Measurements from ENCODE around the gene IRF9.

The IRF9 gene

DNA sequence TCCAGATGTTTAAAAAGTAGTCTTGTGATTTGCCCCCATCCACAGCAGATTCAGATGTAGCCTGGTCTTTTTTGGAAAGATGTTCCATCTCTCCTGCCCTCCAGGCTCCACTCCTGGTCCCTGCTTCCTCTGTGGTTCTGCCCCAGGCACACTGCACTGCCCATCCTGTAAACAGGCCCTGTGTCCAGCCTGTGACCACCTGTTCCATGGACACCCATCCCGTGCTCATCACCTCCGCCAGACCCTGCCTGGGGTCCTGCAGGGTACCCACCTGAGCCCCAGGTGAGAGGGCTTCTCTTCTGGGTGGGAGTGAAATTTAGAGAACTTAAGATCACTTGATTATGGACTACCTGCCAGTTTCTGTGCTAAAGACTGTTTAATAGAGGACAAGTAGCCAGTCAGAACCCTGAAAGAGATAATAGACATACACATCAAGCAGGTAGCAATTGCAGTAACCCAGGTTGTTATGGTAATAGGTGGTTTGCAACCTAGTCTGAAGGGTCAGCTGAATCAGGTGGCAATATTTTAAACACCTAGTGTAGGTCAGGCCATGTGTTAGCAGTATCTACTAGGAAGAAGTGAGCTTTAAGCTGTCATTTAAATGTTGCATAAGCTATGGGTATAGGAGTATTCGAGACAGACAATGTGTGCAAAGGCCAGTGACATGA, 11.6 kb upstream of the IRF9 start:
- no peak for DNase-seq

DNA sequence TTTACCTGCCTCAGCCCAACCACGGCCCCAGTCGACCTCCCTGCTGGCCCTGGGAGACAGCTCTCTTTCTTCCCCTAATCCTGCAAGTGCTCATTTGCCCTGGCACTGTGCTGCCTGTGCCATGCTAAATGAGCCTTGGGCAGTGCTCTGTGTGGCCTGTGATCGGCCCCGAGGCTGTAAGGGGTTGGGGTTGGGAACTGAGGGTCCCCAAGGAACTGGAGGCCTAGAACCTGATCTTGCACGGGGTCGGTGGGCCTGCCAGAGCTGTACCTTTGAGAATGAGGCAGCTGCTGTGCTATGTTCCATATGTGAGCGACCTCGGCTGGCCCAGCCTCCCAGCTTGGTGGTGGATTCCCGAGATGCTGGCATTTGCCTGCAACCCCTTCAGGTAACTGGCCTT, 11.0 kb upstream of the IRF9 start:
- DNase-seq: no peak

DNA sequence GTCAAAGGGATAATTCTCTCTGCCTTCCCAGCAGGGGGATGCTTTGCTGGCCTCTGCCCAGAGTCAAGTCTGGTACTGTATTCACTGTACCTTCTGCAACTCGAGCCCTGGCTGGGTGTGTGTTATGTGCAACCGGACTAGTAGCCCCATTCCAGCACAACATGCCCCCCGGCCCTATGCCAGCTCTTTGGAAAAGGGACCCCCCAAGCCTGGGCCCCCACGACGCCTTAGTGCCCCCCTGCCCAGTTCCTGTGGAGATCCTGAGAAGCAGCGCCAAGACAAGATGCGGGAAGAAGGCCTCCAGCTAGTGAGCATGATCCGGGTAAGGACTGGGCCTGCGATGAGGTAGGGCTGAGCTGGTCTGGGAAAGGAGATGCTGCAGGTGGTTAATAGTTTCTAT, 10.5 kb upstream of the IRF9 start:
- DNase-seq: no peak

DNA sequence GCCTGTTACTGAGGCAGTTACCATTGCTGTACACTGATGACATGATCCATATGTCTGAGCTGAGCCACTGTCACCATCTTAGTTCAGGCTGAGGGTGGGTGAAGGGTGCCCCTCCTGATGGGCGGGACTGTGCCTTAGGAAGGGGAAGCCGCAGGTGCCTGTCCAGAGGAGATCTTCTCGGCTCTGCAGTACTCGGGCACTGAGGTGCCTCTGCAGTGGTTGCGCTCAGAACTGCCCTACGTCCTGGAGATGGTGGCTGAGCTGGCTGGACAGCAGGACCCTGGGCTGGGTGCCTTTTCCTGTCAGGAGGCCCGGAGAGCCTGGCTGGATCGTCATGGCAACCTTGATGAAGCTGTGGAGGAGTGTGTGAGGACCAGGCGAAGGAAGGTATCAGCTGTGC, 10.1 kb upstream of the IRF9 start:
- no peak for DNase-seq

DNA sequence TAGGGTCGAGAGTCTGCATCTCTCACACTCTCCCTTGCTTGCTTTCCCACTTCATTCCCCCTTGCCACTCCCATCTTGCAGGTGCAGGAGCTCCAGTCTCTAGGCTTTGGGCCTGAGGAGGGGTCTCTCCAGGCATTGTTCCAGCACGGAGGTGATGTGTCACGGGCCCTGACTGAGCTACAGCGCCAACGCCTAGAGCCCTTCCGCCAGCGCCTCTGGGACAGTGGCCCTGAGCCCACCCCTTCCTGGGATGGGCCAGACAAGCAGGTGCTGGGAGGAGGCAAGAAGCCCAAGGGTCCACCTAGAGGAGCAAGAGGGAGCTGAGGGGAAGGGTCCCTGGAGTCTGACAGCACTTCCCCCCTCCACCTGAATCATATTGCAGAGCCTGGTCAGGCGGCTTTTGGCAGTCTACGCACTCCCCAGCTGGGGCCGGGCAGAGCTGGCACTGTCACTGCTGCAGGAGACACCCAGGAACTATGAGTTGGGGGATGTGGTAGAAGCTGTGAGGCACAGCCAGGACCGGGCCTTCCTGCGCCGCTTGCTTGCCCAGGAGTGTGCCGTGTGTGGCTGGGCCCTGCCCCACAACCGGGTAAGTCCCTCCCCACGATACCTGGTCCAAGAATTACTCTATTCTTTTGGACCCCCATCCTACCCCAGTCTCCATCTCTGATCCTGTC, 9.5 kb upstream of the IRF9 start:
- DNase-seq: no peak

DNA sequence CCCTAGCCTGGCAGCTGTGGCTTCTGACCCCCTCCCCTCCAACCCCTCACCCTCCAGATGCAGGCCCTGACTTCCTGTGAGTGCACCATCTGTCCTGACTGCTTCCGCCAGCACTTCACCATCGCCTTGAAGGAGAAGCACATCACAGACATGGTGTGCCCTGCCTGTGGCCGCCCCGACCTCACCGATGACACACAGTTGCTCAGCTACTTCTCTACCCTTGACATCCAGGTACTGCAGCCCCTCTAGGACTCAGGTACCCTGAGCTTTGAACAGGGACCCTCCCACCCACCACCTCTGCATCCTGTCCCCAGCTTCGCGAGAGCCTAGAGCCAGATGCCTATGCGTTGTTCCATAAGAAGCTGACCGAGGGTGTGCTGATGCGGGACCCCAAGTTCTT, 6.0 kb upstream of the IRF9 start:
- DNase-seq: no peak

DNA sequence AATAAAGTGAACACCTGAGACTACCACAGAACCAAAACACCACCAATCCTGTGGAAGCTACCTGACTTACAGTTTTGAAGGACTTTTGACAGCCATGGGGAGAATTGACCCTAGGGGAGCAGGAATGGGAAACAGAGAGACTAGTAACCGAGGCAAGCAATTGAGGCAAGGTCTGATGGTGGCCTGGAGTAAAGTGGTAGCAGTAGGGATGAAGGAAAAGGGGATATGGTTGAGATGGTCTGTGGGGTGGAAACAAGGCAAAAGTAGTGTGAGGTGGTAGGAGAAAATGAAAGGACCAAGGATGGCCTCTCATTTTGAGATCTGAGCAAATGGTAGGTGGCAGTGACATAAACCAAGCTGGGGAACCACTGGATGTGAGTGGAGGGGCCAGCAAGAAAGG, 4.2 kb upstream of the IRF9 start:
- DNase-seq: no peak

DNA sequence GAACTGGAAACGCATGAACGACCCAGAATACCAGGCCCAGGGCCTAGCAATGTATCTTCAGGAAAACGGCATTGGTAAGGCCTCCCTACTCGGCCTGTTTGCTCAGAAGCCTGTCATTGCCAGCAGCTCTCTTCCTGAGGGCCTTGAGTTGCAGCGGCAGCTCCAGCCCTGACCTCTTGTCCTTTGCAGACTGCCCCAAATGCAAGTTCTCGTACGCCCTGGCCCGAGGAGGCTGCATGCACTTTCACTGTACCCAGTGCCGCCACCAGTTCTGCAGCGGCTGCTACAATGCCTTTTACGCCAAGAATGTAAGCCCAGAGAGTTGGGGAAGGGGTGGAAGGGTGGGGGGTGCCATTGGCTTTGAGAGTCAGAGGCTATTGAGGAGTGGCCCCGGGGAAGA, 3.7 kb upstream of the IRF9 start:
- DNase-seq: no peak

DNA sequence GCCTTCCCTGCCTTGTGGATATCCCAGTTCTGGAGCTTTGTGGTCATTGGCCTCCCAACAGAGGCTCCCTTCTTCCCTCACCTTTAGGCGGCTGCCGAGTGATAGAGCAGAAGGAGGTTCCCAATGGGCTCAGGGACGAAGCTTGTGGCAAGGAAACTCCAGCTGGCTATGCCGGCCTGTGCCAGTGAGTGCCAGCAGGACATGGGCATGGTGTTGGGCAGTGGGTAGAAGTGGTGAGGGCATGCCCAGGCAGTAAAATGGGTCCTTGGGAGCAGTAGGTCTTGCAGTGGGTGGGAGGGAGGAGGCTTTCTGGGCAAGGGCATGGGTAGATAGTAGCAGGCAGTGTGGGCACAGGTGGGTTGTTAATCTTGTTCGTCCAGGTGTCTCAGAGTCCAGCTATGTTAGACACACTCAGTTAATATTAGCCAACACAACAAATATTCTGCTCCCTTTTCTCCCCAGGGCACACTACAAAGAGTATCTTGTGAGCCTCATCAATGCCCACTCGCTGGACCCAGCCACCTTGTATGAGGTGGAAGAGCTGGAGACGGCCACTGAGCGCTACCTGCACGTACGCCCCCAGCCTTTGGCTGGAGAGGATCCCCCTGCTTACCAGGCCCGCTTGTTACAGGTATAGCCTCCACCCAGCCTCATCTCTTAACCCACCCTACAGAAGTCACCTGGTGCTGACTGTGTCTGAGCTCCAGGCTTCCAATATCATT, 1.1 kb upstream of the IRF9 start:
- no peak for DNase-seq

DNA sequence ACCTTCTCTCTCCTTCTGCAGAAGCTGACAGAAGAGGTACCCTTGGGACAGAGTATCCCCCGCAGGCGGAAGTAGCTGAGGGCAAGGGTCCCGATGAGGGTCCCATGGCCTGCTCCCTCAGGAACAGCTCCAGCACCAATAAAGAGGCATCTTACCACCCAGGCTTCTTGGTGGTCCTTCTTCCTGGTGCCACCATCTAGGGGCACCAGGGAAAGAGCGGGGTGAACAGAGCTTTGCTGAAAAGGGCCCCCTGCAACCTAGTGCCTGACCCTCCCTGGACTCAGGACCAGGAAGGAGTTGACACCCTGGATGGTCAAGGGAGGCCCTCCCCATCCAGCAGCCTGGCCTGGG, 591 bp upstream of the IRF9 start:
- no peak for DNase-seq

DNA sequence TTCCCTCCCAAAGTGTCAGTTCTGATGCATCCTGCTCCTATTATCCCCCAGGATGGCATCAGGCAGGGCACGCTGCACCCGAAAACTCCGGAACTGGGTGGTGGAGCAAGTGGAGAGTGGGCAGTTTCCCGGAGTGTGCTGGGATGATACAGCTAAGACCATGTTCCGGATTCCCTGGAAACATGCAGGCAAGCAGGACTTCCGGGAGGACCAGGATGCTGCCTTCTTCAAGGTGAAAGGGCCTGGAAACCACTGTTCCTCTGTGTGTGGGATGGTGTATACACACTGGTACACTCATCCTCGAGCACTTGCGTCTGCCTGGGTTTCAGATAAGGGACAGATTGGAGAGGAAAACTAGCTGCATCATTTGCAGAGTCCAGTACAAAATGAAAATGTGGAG, 1.0 kb downstream of the IRF9 start:
- DNase-seq: no peak

DNA sequence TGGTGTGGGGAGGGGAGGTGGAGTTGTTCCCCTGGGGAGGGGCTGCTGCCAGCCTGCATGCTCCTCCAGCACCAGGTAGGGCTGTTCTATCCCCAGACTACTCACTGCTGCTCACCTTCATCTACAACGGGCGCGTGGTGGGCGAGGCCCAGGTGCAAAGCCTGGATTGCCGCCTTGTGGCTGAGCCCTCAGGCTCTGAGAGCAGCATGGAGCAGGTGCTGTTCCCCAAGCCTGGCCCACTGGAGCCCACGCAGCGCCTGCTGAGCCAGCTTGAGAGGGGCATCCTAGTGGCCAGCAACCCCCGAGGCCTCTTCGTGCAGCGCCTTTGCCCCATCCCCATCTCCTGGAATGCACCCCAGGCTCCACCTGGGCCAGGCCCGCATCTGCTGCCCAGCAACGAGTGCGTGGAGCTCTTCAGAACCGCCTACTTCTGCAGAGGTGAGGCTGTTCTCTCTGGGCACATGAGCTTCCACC, 3.5 kb downstream of the IRF9 start:
- DNase-seq: no peak

DNA sequence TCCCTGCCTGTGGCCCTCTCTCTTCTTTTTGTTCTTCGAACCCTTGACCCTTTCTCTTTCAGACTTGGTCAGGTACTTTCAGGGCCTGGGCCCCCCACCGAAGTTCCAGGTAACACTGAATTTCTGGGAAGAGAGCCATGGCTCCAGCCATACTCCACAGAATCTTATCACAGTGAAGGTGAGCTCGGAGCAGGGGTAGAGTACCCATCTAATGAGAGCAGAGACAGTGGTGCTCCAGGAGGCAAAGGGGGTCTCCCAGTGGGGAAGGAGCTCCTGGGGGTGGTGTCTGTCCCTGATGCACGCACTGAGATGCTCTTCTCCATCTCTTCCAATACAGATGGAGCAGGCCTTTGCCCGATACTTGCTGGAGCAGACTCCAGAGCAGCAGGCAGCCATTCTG, 4.7 kb downstream of the IRF9 start:
- no peak for DNase-seq

DNA sequence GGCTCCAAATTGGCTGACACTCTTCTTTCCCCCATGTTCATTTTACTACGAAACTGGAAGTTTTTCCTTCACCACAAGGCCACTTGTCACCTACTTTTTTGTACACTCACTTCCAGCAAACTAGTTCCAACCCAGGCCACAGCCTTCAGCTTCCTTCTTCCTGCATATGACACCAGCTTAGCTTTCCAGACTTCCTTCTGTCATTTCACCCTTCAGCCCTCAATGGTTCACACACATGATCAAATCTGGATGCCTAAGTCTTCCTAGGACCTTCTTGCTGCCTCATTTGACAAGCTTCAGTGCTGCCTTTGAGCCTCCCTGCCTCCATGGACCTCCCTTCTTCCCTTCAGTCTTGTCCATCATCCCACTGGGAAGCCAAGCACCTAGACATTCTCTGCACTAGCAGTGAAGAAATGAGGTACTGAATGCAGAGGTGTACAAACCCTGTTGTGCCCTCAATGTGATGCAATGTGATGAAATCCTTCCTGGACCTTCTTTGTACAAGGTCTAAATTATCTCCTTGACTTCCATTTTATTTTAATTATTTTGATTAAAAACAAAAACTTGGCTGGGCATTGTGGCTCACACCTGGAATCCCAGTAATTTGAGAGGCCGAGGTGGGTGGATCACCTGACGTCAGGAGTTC, 6.5 kb downstream of the IRF9 start:
- no peak for DNase-seq

DNA sequence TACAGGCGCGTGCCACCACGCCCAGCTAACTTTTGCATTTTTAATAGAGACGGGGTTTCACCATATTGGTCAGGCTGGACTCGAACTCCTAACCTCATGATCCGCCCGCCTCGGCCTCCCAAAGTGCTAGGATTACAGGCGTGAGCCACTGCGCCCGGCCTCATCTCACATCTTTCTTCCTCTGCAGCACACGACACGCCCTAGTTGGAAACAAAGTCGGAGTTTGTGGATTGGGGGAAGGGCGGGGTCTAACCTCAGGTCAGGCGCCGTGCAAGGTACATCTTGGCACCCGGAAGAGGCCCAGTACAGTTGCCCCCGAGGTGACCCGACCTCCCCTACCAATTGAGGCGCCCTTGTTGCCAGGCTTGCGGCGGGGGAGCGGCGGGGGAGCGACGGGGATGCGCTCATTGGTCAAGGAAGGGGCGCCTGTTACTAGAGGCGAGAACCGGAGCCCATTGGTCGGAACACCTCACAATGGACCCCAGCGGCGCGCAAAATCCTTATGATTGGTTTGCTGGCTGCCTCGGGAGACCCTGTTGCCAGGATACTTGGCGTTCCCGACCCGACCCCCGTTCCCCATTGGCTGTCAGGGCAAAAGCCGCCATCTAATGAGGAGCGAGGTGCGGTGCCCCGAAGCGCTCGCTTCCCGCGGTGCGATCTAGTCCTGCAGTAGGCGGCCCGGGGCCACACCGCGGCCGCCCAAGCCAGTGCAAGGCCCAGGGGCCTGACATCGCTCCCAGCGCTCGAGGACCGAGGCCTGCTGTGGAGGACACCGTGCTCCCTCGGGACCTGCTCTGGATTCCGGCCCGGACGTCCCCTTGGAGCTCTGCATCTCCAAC, 10.6 kb downstream of the IRF9 start, which contains the start of gene REC8:
REC8 (plus strand) TSS at position 659 of the 839 bp plus-strand sequence. CDS start 473 bp downstream, outside the sequence.
- DNase-seq: peak; percentile 75

DNA sequence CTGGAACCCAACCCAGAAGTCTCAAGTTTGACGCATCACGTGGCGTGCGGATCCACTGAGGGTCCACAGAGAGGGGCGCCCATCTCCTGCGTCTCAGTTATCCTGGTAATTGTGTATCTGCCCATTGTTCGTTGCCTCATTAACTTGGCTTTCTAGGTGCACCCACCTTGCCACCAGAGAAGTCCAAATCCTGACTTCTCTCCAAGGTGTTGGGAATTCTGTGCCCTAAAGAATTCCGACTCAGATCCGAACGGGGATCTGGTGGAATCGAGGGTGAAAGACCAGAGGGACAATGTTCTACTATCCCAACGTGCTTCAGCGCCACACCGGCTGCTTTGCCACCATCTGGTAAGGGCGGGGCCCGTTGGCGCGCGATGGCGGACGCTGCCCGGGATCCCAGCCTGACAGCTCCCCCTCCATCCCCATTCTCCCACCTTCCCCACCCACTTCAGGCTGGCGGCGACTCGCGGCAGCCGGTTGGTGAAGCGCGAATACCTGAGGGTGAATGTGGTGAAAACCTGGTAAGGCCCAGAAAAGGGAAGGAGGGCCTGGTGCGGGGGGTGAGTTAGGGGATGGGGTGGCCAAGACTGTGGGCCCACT, 11.3 kb downstream of the IRF9 start:
- no peak for DNase-seq

DNA sequence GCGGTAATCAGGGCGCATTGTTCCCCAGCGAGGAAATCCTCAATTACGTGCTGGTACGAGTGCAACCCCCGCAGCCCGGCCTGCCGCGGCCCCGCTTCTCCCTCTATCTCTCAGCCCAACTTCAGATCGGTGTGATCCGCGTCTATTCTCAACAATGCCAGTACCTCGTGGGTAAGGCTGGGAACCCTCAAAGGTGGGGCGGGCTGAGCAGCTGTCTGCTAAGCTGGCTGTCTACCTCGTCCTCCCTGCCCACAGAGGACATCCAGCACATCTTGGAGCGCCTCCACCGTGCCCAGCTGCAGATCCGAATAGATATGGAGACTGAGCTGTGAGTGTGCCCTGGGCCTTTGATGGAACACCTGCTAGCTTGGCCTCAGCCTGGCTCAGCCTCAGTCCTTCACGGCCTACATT, 11.8 kb downstream of the IRF9 start:
- no peak for DNase-seq

DNA sequence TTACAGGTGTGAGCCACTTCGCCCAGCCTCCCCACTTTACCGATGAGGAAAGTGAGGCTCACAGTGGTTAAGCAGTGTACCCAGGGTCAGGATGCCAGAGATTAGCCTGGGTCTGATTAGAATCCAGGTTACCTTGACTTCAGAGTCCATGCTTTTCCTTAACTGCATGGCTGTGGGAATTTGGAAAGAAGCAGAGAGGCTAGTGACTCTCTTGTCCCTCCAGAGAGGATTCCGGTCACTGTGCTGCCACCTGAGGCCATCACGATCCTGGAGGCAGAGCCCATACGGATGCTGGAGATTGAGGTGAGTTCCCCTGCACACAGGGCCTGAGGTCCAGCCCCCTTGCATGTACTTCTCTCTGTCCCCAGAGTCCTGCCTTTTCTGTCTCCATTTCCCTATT, 15.5 kb downstream of the IRF9 start:
- no peak for DNase-seq

DNA sequence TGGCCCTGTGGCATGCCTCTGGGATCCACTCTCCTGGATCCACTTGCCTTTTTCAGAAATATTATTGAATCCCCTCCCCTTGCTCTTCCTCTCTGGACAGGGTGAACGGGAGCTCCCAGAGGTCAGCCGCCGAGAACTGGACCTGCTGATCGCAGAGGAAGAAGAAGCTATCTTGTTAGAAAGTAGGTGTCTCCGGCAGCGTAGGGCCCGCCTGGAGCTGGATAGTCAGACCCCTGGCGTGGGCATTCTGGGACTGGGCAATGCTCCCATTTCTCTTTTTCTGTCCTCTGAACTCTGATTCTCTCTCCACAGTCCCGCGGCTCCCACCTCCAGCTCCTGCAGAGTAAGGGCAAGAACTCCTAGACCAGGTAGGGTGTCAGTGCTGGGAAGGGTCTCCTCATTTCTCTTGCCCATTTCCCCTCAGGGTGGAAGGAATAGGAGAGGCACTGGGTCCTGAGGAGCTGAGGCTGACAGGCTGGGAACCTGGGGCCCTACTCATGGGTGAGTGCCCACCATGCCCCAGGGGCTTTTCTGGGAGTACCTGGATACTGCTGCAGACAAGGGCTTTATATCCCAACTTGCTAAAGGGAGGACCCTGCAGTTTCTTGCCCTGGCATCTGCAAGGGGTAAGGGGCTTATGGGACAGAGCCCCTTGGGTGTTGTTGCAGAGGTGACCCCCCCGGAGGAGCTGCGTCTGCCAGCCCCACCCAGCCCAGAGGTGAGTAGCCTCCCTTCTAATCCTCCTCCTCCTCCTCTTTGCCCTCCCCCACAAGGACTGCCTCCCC, 16.2 kb downstream of the IRF9 start:
- DNase-seq: no peak

DNA sequence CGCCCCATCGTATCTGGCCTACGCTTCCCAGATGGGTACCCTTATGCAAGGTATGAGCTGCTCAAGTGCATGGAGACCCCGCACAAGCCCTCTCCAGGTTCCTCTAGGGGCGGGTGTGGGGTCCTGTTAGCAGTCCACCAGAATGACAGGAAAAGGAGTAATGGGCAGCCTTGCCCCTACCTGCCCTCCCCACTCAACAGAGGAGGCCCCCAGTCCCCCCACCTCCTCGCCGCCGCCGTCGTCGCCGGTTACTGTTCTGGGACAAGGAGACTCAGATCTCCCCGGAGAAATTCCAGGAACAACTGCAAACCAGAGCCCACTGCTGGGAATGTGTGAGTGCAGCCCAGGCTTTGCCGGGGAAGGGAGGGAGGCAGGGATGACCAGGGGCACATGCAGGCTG, 16.8 kb downstream of the IRF9 start:
- DNase-seq: no peak

DNA sequence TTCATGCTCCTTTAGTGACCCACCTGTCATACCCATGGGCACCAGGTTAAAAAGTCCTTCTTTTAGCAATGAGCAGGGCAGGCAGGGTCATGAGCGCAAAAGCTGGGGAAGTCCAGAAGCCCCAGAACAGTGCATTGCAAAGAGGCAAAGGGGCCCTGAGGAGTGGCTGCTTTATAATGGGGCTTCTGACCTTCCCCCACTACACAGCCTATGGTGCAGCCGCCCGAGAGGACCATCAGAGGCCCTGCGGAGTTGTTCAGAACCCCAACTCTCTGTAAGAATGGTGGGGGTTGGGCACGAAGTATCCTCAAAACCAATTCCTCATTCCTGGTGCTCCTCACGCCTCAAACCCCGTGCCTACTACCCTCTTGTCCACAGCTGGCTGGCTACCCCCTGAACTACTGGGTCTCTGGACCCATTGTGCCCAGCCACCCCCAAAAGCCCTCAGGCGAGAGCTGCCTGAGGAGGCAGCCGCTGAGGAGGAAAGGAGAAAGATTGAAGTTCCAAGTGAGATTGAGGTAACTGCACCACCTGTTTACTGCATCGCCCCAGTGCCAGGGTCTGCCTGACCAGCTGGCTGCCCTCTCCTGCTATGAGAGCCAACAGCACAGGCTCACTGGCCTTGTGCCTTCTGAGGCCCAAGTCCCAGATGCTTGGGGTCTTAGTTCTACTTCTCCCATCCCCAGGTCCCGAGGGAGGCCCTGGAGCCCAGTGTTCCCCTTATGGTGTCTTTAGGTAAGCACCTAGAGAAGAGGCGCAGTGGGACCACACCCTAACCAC, 17.5 kb downstream of the IRF9 start:
- DNase-seq: no peak
